8988T (cell line): ENCODE measurements around the gene CEACAM8.
"Not testable (repeated sequence)": the region's sequence is repeated elsewhere in the genome, so short reads cannot be mapped to it uniquely, and the experiment has no call there.

Experiments
- DNase-seq: peaks from one replicate; pipeline ENCODE4 v3.0.0; 2011

Gene CEACAM8

GRCh38 chr19:42540071-42540553 is 54.6 kb downstream of the CEACAM8 start:
- DNase-seq, result no peak

DNA sequence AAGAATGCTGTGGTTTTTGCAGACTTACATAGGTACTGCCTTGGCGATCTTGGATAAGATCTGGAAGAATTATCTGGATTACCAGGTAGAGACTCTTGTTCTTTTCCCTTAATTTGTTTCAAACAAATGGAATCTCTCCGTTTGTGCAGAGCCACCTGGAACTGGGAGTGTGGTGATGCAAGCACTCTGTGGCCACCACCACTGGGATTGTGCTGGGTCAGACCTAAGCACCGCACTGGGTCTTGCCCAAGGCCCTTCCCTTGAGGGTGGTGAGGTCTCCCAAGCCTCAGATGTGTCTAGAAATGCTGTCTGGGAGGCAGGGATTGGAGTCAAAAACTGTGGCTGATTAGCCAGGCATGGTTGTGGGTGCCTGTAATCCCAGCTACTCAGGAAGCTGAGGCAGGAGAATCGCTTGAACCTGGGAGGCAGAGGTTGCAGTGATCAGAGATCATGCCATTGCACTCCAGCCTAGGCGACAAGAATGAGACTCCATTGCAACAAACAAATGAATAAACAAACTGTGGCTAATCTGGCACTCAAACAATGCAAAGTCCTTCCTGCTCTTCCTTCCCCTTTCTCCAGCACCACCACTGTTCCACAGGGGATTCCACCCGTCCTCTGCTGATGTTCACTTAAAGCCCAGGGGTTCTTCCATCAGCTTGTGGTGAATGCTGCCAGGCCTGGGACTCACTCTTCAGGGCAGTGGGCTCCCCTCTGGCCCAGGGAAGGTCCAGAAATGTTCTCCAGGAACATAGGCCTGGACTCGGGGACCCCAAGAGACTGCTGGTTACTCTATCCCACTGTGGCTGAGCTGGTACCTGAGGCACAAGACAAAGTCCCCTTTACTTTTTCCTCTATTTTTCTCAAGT is 55.6 kb downstream of the CEACAM8 start:
- no peak for DNase-seq

- DNase-seq, result not testable (repeated sequence)
Measured at GRCh38 chr19:42535276-42535675, 59.4 kb downstream of the CEACAM8 start.

DNA sequence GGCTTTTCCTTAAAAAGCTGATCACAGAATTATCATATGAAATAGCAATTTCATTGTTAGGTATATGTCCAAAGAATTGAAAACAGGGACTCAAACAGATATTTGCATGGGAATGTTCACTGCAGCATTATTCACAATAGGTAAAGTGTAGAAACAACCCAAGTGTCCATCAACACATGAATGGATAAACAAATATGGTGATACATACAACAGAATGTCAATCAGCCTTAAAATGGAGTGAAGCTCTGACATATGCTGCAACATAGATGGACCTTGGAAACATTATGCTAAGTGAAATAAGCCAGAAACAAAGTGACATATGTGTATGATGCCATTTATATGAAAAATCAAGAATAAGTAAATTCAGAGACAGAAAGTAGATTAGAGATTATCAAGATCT is 60.3 kb downstream of the CEACAM8 start:
- DNase-seq, result no peak

DNA sequence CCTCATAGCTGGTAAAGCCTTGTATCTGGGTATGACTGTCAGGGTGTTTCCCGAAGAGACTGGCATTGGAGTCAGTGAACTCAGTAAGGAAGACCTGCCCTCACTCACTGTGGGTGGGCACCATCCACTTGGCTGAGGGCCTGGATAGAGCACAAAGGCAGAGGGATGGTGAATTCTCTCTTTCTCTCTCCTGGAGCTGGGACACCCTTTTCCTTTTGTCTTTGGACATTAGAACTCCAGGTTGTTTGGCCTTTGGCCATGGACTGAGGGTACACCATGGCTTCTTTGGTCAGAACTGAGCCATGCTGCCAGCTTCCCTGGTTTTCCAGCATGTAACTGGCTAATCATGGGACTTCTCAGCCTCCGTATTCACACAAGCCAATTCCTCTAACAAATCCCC is 61.8 kb downstream of the CEACAM8 start:
- DNase-seq, result no peak

GRCh38 chr19:42531313-42531712 is 63.4 kb downstream of the CEACAM8 start:
- no peak for DNase-seq
